KMS-11 (cell line): ENCODE measurements around the gene NHEJ1.

Source experiments
- H2AFZ ChIP-seq: fragments of 200-600 bp; sonication (generic); 2 replicates; pipeline ENCODE4 v1.6.1; 2016; ENCODE audit warnings: antibody characterized with exemption, mixed run types, low read depth
- H3K27ac ChIP-seq: fragments of 200-600 bp; sonication (generic); 2 replicates; pipeline ENCODE4 v1.6.1; 2016; ENCODE audit warnings: mild to moderate bottlenecking, mixed run types
- H3K27me3 ChIP-seq: fragments of 200-600 bp; sonication (generic); 2 replicates; pipeline ENCODE4 v1.6.1; 2017; ENCODE audit warnings: mild to moderate bottlenecking, low read depth, mixed run types, moderate library complexity; ENCODE audit not compliant: insufficient read depth
- H3K36me3 ChIP-seq: fragments of 200-600 bp; sonication (generic); 2 replicates; pipeline ENCODE4 v1.6.1; 2017; ENCODE audit warnings: mild to moderate bottlenecking, mixed run types; ENCODE audit not compliant: insufficient read depth
- H3K4me1 ChIP-seq: fragments of 200-600 bp; sonication (generic); 2 replicates; pipeline ENCODE4 v1.6.1; 2016; ENCODE audit warnings: mild to moderate bottlenecking, low read depth, mixed run types; ENCODE audit not compliant: poor library complexity, severe bottlenecking
- H3K4me2 ChIP-seq: fragments of 200-600 bp; sonication (generic); 2 replicates; pipeline ENCODE4 v1.7.0; 2016; ENCODE audit warnings: mild to moderate bottlenecking, mixed run types
- H3K4me3 ChIP-seq: fragments of 200-600 bp; sonication (generic); IDR thresholded peaks from 2 replicates; pipeline ENCODE4 v1.6.1; 2017; ENCODE audit warnings: low read depth, low read length, mixed read lengths; ENCODE audit not compliant: insufficient read depth
- H3K79me2 ChIP-seq: fragments of 200-600 bp; sonication (generic); 2 replicates; pipeline ENCODE4 v1.6.1; 2016; ENCODE audit warnings: low read depth, mixed run types; ENCODE audit not compliant: insufficient read depth
- H3K9ac ChIP-seq: fragments of 200-600 bp; sonication (generic); 2 replicates; pipeline ENCODE4 v1.6.1; 2016; ENCODE audit warnings: mild to moderate bottlenecking, mixed run types
- H4K20me1 ChIP-seq: fragments of 200-600 bp; sonication (generic); 2 replicates; pipeline ENCODE4 v1.6.1; 2016; ENCODE audit warnings: mild to moderate bottlenecking, mixed run types; ENCODE audit not compliant: insufficient read depth
- CTCF ChIP-seq: fragments of 200-600 bp; sonication (generic); conservative IDR thresholded peaks from 2 replicates; pipeline ENCODE4 v1.6.1; 2017; ENCODE audit warnings: low read depth, mild to moderate bottlenecking, antibody characterized with exemption, low read length, moderate library complexity, mixed read lengths

NHEJ1 gene

GRCh38 chr2:219178377-219179175 lies 18.0 kb upstream of the NHEJ1 start:
- Histone ChIP-seq H3K4me3 (peak overlapping the region; percentile 60), H4K20me1 (no peaks in the 10 kb centered on the region), H3K27me3 (no peaks in the 10 kb centered on the region), H3K4me2 (peak overlapping the region; percentile 98), H2AFZ (peak overlapping the region; percentile 57), H3K27ac (no peak overlapping the region), H3K36me3 (no peaks in the 10 kb centered on the region), H3K79me2 (peaks cover 29% of the 10 kb centered on the region; the same call in 1 of the 2 replicates), H3K4me1 (peaks cover 18% of the 10 kb centered on the region), H3K9ac (peak overlapping the region; percentile 59; the same call in 1 of the 2 replicates)
- 0 out of 2 replicates have a peak, but pooled peaks have one; percentile 12 for TF ChIP-seq CTCF

- Histone ChIP-seq H3K9ac (peak within 1 kb of the TSS; percentile 59), H3K36me3 (no peaks in the 10 kb centered on the region), H3K4me3 (peak within 1 kb of the TSS; percentile 60), H4K20me1 (no peaks in the 10 kb centered on the region), H3K4me1 (peaks cover 18% of the 10 kb centered on the region), H3K27ac (peak within 1 kb of the TSS; percentile 81), H3K4me2 (peak within 1 kb of the TSS; percentile 98), H3K79me2 (peaks cover 29% of the 10 kb centered on the region; the same call in 1 of the 2 replicates), H3K27me3 (no peaks in the 10 kb centered on the region), H2AFZ (peak within 1 kb of the TSS; percentile 86)
- TF ChIP-seq CTCF, result no peak
These were observed 17.1 kb upstream of the NHEJ1 start, which contains the start of gene RETREG2 for GRCh38 chr2:219177552-219178376. TSS of gene RETREG2 (plus strand) at chr2:219178275. CDS start at chr2:219178353, 78 bp downstream.

GRCh38 chr2:219176818-219177551 lies 16.4 kb upstream of the NHEJ1 start, which contains the start of gene CNPPD1:
TSS of gene CNPPD1 (minus strand) at chr2:219176925. CDS start at chr2:219176828, 97 bp downstream.
- no peak for TF ChIP-seq CTCF
- peak within 1 kb of the TSS; percentile 97 for H3K4me2 ChIP-seq
- peak within 1 kb of the TSS; percentile 40 for H3K4me3 ChIP-seq
- no peaks in the 10 kb centered on the region for H3K27me3 ChIP-seq
- peaks cover 29% of the 10 kb centered on the region; the same call in 1 of the 2 replicates for H3K79me2 ChIP-seq
- H4K20me1 ChIP-seq, result no peaks in the 10 kb centered on the region
- no peaks in the 10 kb centered on the region for H3K36me3 ChIP-seq
- H3K4me1 ChIP-seq, result peaks cover 18% of the 10 kb centered on the region
- peak within 1 kb of the TSS; percentile 81 for H3K27ac ChIP-seq
- H3K9ac ChIP-seq, result peak within 1 kb of the TSS; percentile 59
- H2AFZ ChIP-seq, result peak within 1 kb of the TSS; percentile 86
